ENCODE measurements around the gene PEX5L. TPM values are rescaled to one million over a fixed set of nuclear protein-coding genes. Genes with fewer than 3 reads are reported as not detected.

PEX5L gene
- polyA plus RNA-seq, 1 of the 3 experiments (the other 2 are of a cell fraction) = not detected

- H3K4me1 ChIP-seq (ENCODE audit: control insufficient read depth in 1 of 2, insufficient read depth in 2 of 2, low read depth in 1 of 2, low read length in 1 of 2) = no peaks in the 10 kb centered on the region
- H3K27ac ChIP-seq (ENCODE audit: low read depth in 2 of 2, low read length in 1 of 2) = no peak overlapping the region
- no peaks in the 10 kb centered on the region for H3F3A ChIP-seq (replicated peaks; ENCODE audit: insufficient read depth)
- no peak for DNase-seq
- H3K4me2 ChIP-seq = no peak overlapping the region
- H3K4me3 ChIP-seq (ENCODE audit: low read depth in 2 of 2, low read length in 1 of 2) = no peak overlapping the region
- H4K20me1 ChIP-seq (ENCODE audit: insufficient read depth) = no peaks in the 10 kb centered on the region
- no peaks in the 10 kb centered on the region for H3K79me2 ChIP-seq (ENCODE audit: insufficient read depth)
- H3K9me3 ChIP-seq = no peaks in the 10 kb centered on the region
- TF ChIP-seq CTCF (IDR thresholded peaks at IDR 0.05) = no peak
- TF ChIP-seq ELF1 (IDR thresholded peaks at IDR 0.05) = no peak
- TF ChIP-seq SMC3 (IDR thresholded peaks at IDR 0.05; ENCODE audit: low read depth, low read length) = no peak
- TF ChIP-seq NFIC (IDR thresholded peaks at IDR 0.05; ENCODE audit: borderline replicate concordance) = no peak
- TF ChIP-seq IRF3 (IDR thresholded peaks at IDR 0.05; ENCODE audit: low read depth, low read length) = no peak
- CTCF ChIA-PET = no interaction called here
- no peaks in the 10 kb centered on the region for H3K9me2 ChIP-seq
- no peak overlapping the region for H2AFZ ChIP-seq (ENCODE audit: low read depth)
- POLR2A ChIA-PET = no interaction called here
- H3K36me3 ChIP-seq (replicated peaks in 1 of 2; ENCODE audit: control insufficient read depth in 1 of 2, insufficient read depth in 2 of 2, low read length in 1 of 2) = no peaks in the 10 kb centered on the region
- no peak overlapping the region for H3K9ac ChIP-seq
- 85% methylated on average over 9 of the region's 9 CpGs for WGBS (ENCODE audit: low lambda C conversion rate)
- H3K27me3 ChIP-seq (ENCODE audit: insufficient read depth) = no peaks in the 10 kb centered on the region
These were observed 78.0 kb downstream of the PEX5L start for GRCh38 chr3:179958759-179959158.

- DNase-seq = no peak
- Histone ChIP-seq H3K4me2 (no peak overlapping the region), H2AFZ (ENCODE audit: low read depth) (no peak overlapping the region), H3K27ac (ENCODE audit: low read depth in 2 of 2, low read length in 1 of 2) (no peak overlapping the region), H3K9me2 (no peaks in the 10 kb centered on the region), H3F3A (replicated peaks; ENCODE audit: insufficient read depth) (no peaks in the 10 kb centered on the region), H3K36me3 (replicated peaks in 1 of 2; ENCODE audit: control insufficient read depth in 1 of 2, insufficient read depth in 2 of 2, low read length in 1 of 2) (no peaks in the 10 kb centered on the region), H3K79me2 (ENCODE audit: insufficient read depth) (no peaks in the 10 kb centered on the region), H3K9me3 (no peaks in the 10 kb centered on the region), H3K4me3 (ENCODE audit: low read depth in 2 of 2, low read length in 1 of 2) (no peak overlapping the region), H3K4me1 (ENCODE audit: control insufficient read depth in 1 of 2, insufficient read depth in 2 of 2, low read depth in 1 of 2, low read length in 1 of 2) (no peaks in the 10 kb centered on the region), H4K20me1 (ENCODE audit: insufficient read depth) (no peaks in the 10 kb centered on the region), H3K27me3 (ENCODE audit: insufficient read depth) (no peaks in the 10 kb centered on the region), H3K9ac (no peak overlapping the region)
- WGBS (ENCODE audit: low lambda C conversion rate) = 54% methylated on average over 2 of the region's 2 CpGs
- ChIA-PET CTCF (no interaction called here), POLR2A (no interaction called here)
- TF ChIP-seq NFIC (IDR thresholded peaks at IDR 0.05; ENCODE audit: borderline replicate concordance) (no peak), TEAD4 (IDR thresholded peaks at IDR 0.05; ENCODE audit: borderline replicate concordance, insufficient read depth) (no peak), IRF3 (IDR thresholded peaks at IDR 0.05; ENCODE audit: low read depth, low read length) (no peak), USF1 (IDR thresholded peaks at IDR 0.05; ENCODE audit: borderline replicate concordance, low read depth) (no peak), MAX (IDR thresholded peaks at IDR 0.05; ENCODE audit: low read depth) (no peak), EP300 (IDR thresholded peaks at IDR 0.05; ENCODE audit: borderline replicate concordance in 1 of 2, low read depth in 1 of 2, low read length in 1 of 2) (no peak), MEF2A (IDR thresholded peaks at IDR 0.05; ENCODE audit: borderline replicate concordance, low read depth) (no peak), TAF1 (IDR thresholded peaks at IDR 0.05; ENCODE audit: borderline replicate concordance, low read depth, low read length) (no peak)
These were observed 78.6 kb downstream of the PEX5L start for GRCh38 chr3:179958143-179958542.

All from SK-N-SH (cell line).